ENCODE data around the gene TTC16. TPM values are rescaled to one million over a fixed set of nuclear protein-coding genes. Genes with fewer than 3 reads are reported as not detected.

TTC16 gene
- total and polyA plus RNA-seq, 8 donors: 0.02 to 0.09 (median 0.03) TPM; not detected in 4

DNA sequence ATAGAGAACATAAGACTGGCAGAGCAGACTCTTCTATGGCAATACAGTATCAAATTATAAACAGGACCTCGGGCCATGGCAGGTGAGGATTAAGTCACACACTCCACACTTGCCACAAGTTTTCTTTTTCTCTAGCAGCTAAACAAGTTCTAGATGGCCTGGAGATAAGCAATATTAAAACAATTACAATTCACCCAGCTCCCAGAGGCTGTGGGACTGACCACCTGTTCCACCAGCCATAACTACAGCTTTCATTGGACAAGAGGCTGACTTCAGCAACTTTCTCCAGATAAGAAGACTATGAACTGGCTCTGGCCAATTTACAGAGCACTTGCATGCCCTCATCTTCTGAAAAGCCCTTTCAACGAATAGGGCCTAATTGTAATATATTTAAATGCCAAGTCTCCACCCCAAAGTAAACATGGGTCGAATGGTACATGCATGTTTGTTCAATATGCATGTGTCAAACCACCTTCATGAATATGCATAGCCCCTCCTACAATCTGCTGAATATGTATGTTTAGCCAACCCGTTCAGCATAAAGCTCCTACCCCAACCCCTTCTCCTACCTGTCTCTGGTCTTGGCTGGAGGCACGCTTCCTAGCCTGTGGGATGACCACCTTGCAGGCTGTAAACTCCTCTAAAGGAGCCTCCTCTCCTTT, 15.2 kb upstream of the TTC16 start:
- no peak overlapping the region for H3K4me3 ChIP-seq
- peaks cover 8 to 12% (median 10%) of the 10 kb centered on the region in 3 donors for H3K4me1 ChIP-seq
- peak overlapping the region; percentile 67 to 88 (median 80) for H3K27ac ChIP-seq
- DNase-seq: peak in 4 of 6 donors; percentile 46 to 75 (median 56)
- 38 to 48% methylated on average over 5 of the region's 5 CpGs for WGBS, 2 donors
- H3K27me3 ChIP-seq: no peaks in the 10 kb centered on the region
- ATAC-seq: peak; percentile 57 to 74 (median 66)
- no peaks in the 10 kb centered on the region for H3K9me3 ChIP-seq
- H3K36me3 ChIP-seq: no peaks in the 10 kb centered on the region
- TF ChIP-seq, protein P1, sequence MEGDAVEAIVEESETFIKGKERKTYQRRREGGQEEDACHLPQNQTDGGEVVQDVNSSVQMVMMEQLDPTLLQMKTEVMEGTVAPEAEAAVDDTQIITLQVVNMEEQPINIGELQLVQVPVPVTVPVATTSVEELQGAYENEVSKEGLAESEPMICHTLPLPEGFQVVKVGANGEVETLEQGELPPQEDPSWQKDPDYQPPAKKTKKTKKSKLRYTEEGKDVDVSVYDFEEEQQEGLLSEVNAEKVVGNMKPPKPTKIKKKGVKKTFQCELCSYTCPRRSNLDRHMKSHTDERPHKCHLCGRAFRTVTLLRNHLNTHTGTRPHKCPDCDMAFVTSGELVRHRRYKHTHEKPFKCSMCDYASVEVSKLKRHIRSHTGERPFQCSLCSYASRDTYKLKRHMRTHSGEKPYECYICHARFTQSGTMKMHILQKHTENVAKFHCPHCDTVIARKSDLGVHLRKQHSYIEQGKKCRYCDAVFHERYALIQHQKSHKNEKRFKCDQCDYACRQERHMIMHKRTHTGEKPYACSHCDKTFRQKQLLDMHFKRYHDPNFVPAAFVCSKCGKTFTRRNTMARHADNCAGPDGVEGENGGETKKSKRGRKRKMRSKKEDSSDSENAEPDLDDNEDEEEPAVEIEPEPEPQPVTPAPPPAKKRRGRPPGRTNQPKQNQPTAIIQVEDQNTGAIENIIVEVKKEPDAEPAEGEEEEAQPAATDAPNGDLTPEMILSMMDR (IDR thresholded peaks at IDR 0.05): no peak
- FAIRE-seq: no peak
- intact Hi-C loops (cut with DNase I): no loop called here

- H3K4me3 ChIP-seq: no peak overlapping the region
- FAIRE-seq (no peak), ATAC-seq (no peak), DNase-seq (no peak)
- no peaks in the 10 kb centered on the region for H3K27me3 ChIP-seq
- peaks cover 8 to 20% (median 10%) of the 10 kb centered on the region in 3 donors for H3K4me1 ChIP-seq
- no peak overlapping the region for H3K27ac ChIP-seq
- TF ChIP-seq, protein P1 (IDR thresholded peaks at IDR 0.05): no peak
- no peaks in the 10 kb centered on the region for H3K9me3 ChIP-seq
- WGBS, 2 donors: 89 to 90% methylated on average over 9 of the region's 9 CpGs
- no peaks in the 10 kb centered on the region for H3K36me3 ChIP-seq
- intact Hi-C loops (cut with DNase I): no loop called here
Measured at GRCh38 chr9:127703289-127703946, 12.5 kb upstream of the TTC16 start.

GRCh38 chr9:127705577-127706379, 10.1 kb upstream of the TTC16 start:
- 70 to 71% methylated on average over 12 of the region's 12 CpGs for WGBS, 2 donors
- Histone ChIP-seq H3K36me3 (no peaks in the 10 kb centered on the region), H3K4me1 (peaks cover 0 to 14% (median 0%) of the 10 kb centered on the region in 3 donors), H3K27me3 (no peaks in the 10 kb centered on the region), H3K27ac (no peak overlapping the region), H3K9me3 (no peaks in the 10 kb centered on the region), H3K4me3 (no peak overlapping the region)
- no peak for FAIRE-seq
- peak in 4 of 6 donors; percentile 49 to 75 (median 74) for DNase-seq
- intact Hi-C loops (cut with DNase I): no loop called here
- peak; percentile 46 to 77 (median 55) for ATAC-seq
- TF ChIP-seq, protein P1 (IDR thresholded peaks at IDR 0.05): no peak

DNA sequence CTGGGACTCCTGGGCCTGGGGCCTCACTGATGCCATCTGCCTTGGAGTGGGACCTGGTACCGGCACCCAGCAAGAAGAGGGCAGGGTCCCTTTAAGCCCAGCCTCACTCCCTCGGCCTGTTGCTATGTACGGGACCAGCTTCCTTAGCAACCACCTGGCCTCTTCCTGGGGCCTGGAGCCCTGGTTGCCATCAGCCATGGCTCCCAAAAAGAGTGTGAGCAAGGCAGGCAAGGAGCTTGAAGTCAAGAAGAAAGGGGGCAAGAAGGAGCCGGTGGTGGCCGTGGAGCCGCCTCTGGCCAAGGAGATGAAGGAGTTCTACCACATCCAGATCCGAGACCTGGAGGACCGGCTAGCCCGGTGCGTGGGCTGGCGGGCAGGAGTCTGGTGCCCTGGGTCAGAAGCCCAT, 9.0 kb upstream of the TTC16 start, which contains the start of gene CFAP157:
Gene CFAP157 (plus strand): TSS at position 153 of the 406 bp plus-strand sequence. CDS start 44 bp downstream, at position 197.
- Histone ChIP-seq H3K27ac (no peak within 1 kb of the TSS), H3K9me3 (no peaks in the 10 kb centered on the region), H3K36me3 (no peaks in the 10 kb centered on the region), H3K4me1 (peaks cover 0 to 10% (median 0%) of the 10 kb centered on the region in 3 donors), H3K27me3 (no peaks in the 10 kb centered on the region), H3K4me3 (no peak within 1 kb of the TSS)
- intact Hi-C loops (cut with DNase I): no loop called here
- FAIRE-seq: no peak
- WGBS, 2 donors: 66 to 71% methylated on average over 10 to 11 of the region's 11 CpGs
- ATAC-seq: peak; percentile 65 to 80 (median 74)
- peak in 3 of 6 donors; percentile 50 to 74 (median 56) for DNase-seq
- TF ChIP-seq, protein P1 (IDR thresholded peaks at IDR 0.05): no peak
